GM21717 (cell line): ENCODE results near the gene PDSS1.
A peak's percentile ranks its signal among the peaks of the same experiment; 100 is the strongest.

Source experiments
- ATAC-seq: cut with Tn5 transposase; IDR thresholded peaks from one replicate; pipeline ENCODE4 v1.9.1; 2021; ENCODE audit warnings: mild to moderate bottlenecking, moderate library complexity; ENCODE audit not compliant: unreplicated experiment

Gene PDSS1

GRCh38 chr10:26697922-26698608 is 564 bp downstream of the PDSS1 start:
- no peak for ATAC-seq

- ATAC-seq, result no peak
These were observed 1.4 kb downstream of the PDSS1 start for GRCh38 chr10:26698909-26699308.

- ATAC-seq, result no peak
These were observed 2.1 kb downstream of the PDSS1 start for GRCh38 chr10:26699631-26700030.

- no peak for ATAC-seq
These were observed 3.6 kb downstream of the PDSS1 start for GRCh38 chr10:26700884-26701630.

DNA sequence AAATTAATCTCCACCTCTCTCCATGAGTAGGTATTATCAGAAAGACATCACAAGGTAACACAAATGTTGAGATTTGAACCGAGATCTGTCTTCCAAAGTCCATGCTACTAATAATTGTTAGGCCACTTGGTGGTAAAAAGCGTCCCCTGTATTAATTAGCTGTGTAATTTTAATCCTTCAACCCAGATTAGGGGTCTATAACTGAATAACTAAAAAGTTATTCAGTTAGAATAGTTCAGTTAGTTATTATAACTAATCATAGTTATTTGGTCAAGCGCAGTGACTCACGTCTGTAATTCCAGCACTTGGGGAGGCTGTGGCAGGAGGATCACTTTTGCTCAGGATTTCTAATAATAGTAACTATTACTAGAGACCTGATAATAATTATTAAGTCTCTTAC is 5.6 kb downstream of the PDSS1 start:
- ATAC-seq, result no peak

GRCh38 chr10:26703974-26704373 is 6.5 kb downstream of the PDSS1 start:
- no peak for ATAC-seq

GRCh38 chr10:26706206-26706605 is 8.7 kb downstream of the PDSS1 start:
- no peak for ATAC-seq

DNA sequence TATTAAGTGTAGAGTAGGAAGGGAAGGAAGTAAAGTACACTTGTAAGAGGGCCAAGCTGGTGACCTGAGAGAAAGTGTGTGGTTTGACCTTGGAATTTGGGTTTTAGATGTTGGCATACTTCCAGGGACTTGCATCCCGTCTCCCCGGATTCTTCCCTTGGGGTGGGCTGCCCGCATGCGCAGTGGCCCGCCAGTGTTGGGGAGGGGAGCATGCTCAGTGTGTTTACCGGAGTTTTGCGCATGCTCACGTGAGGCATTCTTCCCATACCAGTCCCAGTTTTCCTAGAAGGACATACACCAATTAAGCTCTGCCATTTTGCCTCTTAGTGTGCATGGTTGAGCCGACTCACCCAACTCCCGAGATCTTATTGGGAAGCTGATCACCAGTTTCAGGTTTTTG is 9.4 kb downstream of the PDSS1 start:
- no peak for ATAC-seq

DNA sequence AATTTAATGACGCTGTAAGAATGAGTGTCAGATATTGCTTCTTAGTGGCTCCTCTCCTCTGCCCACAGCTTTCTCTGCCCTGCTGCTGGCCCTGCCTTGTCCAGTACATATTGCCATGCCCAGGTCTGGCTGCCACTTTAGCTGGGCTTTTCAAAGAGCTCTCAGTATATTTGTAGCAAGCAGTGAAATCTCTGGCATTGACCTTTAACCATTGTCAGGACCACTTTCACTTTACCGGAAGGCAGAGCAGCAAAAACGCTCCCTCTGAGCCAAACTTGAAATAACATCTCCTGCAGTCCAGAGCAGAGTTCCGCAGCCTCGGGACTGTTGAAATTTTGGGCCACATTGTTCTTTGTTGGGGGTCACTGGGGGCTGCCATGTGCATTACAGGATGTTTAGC is 13.8 kb downstream of the PDSS1 start:
- no peak for ATAC-seq

GRCh38 chr10:26714415-26715136 is 17.1 kb downstream of the PDSS1 start:
- ATAC-seq, result no peak

GRCh38 chr10:26715137-26715487 is 17.6 kb downstream of the PDSS1 start:
- no peak for ATAC-seq

GRCh38 chr10:26717476-26717875 is 20.0 kb downstream of the PDSS1 start:
- ATAC-seq, result no peak

- no peak for ATAC-seq
These were observed 24.1 kb downstream of the PDSS1 start for GRCh38 chr10:26721561-26721960.

GRCh38 chr10:26723016-26723415 is 25.5 kb downstream of the PDSS1 start:
- no peak for ATAC-seq

DNA sequence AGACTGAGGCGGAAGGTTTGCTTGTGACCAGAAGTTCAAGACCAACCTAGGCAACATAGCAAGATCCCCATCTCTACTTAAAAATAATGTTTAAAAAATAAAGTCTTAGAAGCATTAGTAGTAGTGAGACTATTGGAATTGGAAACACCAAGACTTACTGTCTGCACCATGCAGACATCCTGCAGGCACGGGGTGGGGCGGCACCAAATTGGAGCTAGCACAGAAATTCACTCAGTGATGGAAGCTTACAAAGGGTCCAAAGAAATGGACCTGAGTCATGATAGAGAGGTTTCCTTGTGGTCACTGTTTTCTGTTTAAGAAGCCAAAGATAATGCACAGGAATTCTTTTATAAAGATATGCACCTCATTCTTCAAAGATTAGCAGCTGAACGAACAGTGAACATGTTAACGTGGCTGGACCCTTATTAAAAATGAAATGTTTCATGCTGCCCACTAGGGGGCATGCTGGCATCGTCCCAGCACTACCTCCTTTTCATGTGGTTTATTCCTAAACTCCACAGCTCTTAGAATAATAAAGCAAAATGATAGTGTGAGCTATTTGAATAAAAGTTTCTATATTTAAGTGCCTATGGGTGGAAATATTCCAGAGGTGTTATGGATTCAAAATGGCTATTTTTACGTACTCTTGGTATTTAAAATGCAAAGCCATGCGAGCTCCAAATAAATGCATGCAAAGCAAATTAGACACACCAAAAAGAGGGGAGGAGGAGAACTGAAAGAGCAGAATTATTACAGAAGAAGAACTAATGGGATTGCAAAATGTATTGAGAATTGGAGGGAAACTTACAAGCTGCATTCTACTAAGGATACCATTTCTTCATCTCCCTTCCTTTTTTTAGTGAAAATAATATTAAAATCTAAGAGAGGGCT is 28.6 kb downstream of the PDSS1 start:
- ATAC-seq, result peak; percentile 53

- no peak for ATAC-seq
These were observed 29.5 kb downstream of the PDSS1 start for GRCh38 chr10:26727005-26727404.

DNA sequence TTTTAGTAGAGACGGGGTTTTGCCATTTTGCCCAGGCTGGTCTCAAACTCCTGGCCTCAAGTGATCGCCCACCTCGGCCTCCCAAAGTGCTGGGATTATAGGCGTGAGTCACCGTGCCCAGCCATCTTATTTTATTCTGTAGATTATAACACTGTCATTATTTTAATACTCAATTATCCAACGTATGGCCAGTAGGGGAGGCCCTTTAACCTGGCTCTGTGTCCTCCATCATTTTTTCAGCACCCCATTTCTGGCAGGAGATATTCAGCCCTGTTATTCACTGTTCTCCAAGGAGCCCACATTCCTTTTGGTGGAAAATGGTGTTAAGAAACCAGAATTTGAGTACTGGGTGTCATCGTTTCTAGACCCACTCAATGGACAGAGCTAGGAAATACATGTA is 31.5 kb downstream of the PDSS1 start:
- ATAC-seq, result no peak

GRCh38 chr10:26729395-26729794 is 31.9 kb downstream of the PDSS1 start:
- ATAC-seq, result no peak

- ATAC-seq, result no peak
These were observed 33.1 kb downstream of the PDSS1 start for GRCh38 chr10:26730552-26730951.

GRCh38 chr10:26733750-26734568 is 36.5 kb downstream of the PDSS1 start:
- no peak for ATAC-seq
